Measurements from ENCODE around the gene NPC1. TPM values are rescaled to one million over a fixed set of nuclear protein-coding genes. Genes with fewer than 3 reads are reported as not detected.

Gene NPC1
- total and polyA plus RNA-seq, 7 donors: 24.8 to 126 (median 32.1) TPM

DNA sequence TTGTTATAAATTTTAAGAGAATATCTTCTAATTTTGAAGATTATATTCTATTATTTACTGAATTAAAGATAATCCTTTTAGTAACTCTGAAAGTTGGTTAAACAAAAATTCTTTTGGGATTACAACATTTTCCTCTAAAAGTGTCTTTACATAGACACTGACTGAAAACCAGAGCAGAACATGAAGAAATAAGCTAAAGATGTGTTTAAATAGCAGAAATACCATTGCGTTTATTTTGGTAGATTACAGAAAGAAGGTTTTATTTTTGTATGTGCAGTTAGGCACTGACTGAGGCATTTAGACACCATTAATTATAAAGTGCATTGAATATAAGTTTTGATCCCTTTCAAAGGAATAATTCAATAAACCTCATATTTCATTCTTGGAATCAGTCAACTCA is 13.5 kb upstream of the NPC1 start:
- Histone ChIP-seq H3K27ac (no peak overlapping the region), H3K9me3 (no peaks in the 10 kb centered on the region), H3K4me1 (no peaks in the 10 kb centered on the region), H3K27me3 (ENCODE audit: insufficient read depth in 3 of 3, low read length in 2 of 3) (no peaks in the 10 kb centered on the region), H3K4me3 (no peak overlapping the region), H3K36me3 (ENCODE audit: insufficient read depth in 1 of 2, low read depth in 1 of 2) (no peaks in the 10 kb centered on the region)
- DNase-seq: no peak
- ATAC-seq: no peak
- TF ChIP-seq, protein P1, sequence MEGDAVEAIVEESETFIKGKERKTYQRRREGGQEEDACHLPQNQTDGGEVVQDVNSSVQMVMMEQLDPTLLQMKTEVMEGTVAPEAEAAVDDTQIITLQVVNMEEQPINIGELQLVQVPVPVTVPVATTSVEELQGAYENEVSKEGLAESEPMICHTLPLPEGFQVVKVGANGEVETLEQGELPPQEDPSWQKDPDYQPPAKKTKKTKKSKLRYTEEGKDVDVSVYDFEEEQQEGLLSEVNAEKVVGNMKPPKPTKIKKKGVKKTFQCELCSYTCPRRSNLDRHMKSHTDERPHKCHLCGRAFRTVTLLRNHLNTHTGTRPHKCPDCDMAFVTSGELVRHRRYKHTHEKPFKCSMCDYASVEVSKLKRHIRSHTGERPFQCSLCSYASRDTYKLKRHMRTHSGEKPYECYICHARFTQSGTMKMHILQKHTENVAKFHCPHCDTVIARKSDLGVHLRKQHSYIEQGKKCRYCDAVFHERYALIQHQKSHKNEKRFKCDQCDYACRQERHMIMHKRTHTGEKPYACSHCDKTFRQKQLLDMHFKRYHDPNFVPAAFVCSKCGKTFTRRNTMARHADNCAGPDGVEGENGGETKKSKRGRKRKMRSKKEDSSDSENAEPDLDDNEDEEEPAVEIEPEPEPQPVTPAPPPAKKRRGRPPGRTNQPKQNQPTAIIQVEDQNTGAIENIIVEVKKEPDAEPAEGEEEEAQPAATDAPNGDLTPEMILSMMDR (IDR thresholded peaks at IDR 0.05): no peak
- intact Hi-C loops (cut with DNase I): no loop called here
- WGBS, 3 donors: 73 to 89% (median 80%) methylated on average over 1 of the region's 1 CpG

DNA sequence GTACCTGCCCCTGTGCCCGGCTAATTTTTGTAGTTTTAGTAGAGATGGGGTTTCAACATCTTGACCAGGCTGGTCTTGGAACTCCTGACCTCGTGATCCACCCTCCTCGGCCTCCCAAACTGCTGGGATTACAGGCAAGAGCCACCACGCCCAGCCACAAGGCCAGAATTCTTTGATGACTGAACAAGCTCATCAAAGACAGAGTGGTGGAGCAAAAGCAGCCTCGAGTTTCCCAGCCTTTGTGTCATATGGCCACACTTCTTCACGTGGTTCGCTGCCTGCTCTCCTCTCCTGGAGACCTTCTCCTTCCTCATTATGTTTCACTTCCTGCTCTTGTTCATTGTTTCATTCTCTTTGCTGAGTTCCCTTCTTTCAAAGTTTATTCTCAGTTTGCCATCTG is 9.9 kb upstream of the NPC1 start:
- no peak overlapping the region for H3K27ac ChIP-seq
- H3K27me3 ChIP-seq (ENCODE audit: insufficient read depth in 3 of 3, low read length in 2 of 3): no peaks in the 10 kb centered on the region
- no peaks in the 10 kb centered on the region for H3K4me1 ChIP-seq
- 74 to 82% (median 75%) methylated on average over 7 of the region's 7 CpGs for WGBS, 3 donors
- no peaks in the 10 kb centered on the region for H3K9me3 ChIP-seq
- H3K4me3 ChIP-seq: no peak overlapping the region
- DNase-seq: no peak
- TF ChIP-seq, protein P1 (IDR thresholded peaks at IDR 0.05): no peak
- intact Hi-C loops (cut with DNase I): no loop called here
- H3K36me3 ChIP-seq (ENCODE audit: insufficient read depth in 1 of 2, low read depth in 1 of 2): no peaks in the 10 kb centered on the region
- no peak for ATAC-seq

DNA sequence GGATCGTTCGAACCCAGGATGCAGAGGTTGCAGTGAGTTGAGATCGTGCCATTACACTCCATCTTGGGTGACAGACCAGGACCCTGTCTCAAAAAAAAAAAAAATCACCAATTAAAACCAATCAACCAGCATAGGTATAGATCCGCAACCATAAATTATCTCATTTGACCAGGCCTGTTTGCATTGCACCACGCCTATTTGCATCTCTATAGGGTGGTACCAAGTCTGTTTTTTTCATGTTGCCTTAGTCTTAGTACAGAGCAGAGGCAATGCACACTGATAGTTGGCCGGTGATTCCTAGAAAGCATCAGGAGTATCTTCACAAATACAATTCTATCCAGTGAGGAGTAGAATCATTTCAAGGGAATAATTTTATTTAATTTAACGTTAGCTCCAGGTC is 9.3 kb upstream of the NPC1 start:
- no peak for DNase-seq
- WGBS, 3 donors: 95 to 96% (median 95%) methylated on average over 7 of the region's 7 CpGs
- Histone ChIP-seq H3K36me3 (ENCODE audit: insufficient read depth in 1 of 2, low read depth in 1 of 2) (no peaks in the 10 kb centered on the region), H3K4me3 (no peak overlapping the region), H3K4me1 (no peaks in the 10 kb centered on the region), H3K27me3 (ENCODE audit: insufficient read depth in 3 of 3, low read length in 2 of 3) (no peaks in the 10 kb centered on the region), H3K9me3 (no peaks in the 10 kb centered on the region), H3K27ac (no peak overlapping the region)
- ATAC-seq: no peak
- intact Hi-C loops (cut with DNase I): no loop called here
- TF ChIP-seq, protein P1 (IDR thresholded peaks at IDR 0.05): no peak

DNA sequence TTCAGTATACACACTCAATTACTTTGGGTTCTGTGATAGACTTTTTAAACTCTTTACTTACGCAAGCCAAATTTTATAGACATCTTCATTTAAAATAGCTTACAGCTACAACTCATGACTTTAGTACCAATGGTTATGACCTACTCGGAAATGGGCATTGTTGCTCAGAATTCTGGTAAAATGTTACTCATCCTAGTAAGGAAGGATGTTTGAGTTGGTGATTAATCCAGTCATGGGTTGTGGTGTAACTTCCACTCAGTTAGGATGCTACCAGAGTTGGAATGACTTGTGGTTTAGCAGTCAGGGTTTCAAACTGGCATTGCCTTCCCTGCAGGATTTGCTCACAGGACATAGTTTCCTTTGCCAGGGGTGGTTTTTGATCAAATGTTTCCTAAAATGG is 7.4 kb upstream of the NPC1 start:
- H3K27me3 ChIP-seq (ENCODE audit: insufficient read depth in 3 of 3, low read length in 2 of 3): no peaks in the 10 kb centered on the region
- 89 to 99% (median 90%) methylated on average over 2 of the region's 2 CpGs for WGBS, 3 donors
- DNase-seq (no peak), ATAC-seq (no peak)
- no peaks in the 10 kb centered on the region for H3K36me3 ChIP-seq (ENCODE audit: insufficient read depth in 1 of 2, low read depth in 1 of 2)
- H3K4me1 ChIP-seq: no peaks in the 10 kb centered on the region
- H3K9me3 ChIP-seq: no peaks in the 10 kb centered on the region
- intact Hi-C loops (cut with DNase I): no loop called here
- H3K27ac ChIP-seq: no peak overlapping the region
- TF ChIP-seq, protein P1 (IDR thresholded peaks at IDR 0.05): no peak
- H3K4me3 ChIP-seq: no peak overlapping the region

DNA sequence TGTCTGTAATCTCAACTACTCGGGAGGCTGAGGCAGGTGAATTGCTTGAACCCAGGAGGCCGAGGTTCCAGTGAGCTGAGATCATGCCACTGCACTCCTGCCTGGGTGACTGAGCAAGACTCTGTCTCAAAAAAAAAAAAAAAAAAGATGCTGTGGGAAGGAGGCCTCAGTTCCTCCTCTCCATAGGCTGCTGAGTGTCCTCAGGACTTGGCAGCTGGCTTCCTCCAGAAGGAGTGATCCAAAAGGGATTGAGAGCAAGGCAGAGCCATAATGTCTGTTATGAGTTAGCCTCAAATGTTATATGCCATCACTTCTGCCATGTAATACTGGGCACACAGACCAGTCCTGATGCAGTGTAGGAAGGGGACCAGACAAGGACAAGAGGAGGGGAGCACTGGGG is 6.6 kb upstream of the NPC1 start:
- no peaks in the 10 kb centered on the region for H3K4me1 ChIP-seq
- WGBS, 3 donors: 89 to 94% (median 91%) methylated on average over 2 of the region's 2 CpGs
- H3K9me3 ChIP-seq: no peaks in the 10 kb centered on the region
- TF ChIP-seq, protein P1 (IDR thresholded peaks at IDR 0.05): no peak
- no peaks in the 10 kb centered on the region for H3K36me3 ChIP-seq (ENCODE audit: insufficient read depth in 1 of 2, low read depth in 1 of 2)
- no peak overlapping the region for H3K27ac ChIP-seq
- H3K27me3 ChIP-seq (ENCODE audit: insufficient read depth in 3 of 3, low read length in 2 of 3): no peaks in the 10 kb centered on the region
- ATAC-seq: no peak
- intact Hi-C loops (cut with DNase I): no loop called here
- H3K4me3 ChIP-seq: no peak overlapping the region
- no peak for DNase-seq
